Thyroid gland (tissue), 4 donors: Measurements from ENCODE around the gene SCARF1.

Experiments
- CTCF ChIP-seq, 6 experiments: fragments of 200-600 bp in 3 of 6; fragments of 450-650 bp in 3 of 6; sonication (generic) in 3 of 6; IDR thresholded peaks; one replicate each; pipeline ENCODE4 v1.5.1; 2016 to 2019; ENCODE audit warnings: antibody characterized with exemption in 6 of 6, mild to moderate bottlenecking in 2 of 6, inconsistent platforms in 1 of 6, moderate library complexity in 1 of 6
- POLR2A ChIP-seq, 2 donors: fragments of 450-650 bp; IDR thresholded peaks; one replicate each; pipeline ENCODE4 v1.6.1; 2017; ENCODE audit warnings: antibody characterized with exemption in 2 of 2, mild to moderate bottlenecking in 2 of 2, moderate library complexity in 1 of 2

GRCh38 chr17:1625581-1625980 lies 20.0 kb downstream of the SCARF1 start:
- TF ChIP-seq CTCF (IDR thresholded peaks at IDR 0.05) (no peak), POLR2A (IDR thresholded peaks at IDR 0.05) (no peak)
